ENCODE data around the gene SH3D19. TPM values are rescaled to one million over a fixed set of nuclear protein-coding genes. Genes with fewer than 3 reads are reported as not detected.

SH3D19 gene
- total RNA-seq, 1 donor from 2014 or later, result 4.9 TPM

DNA sequence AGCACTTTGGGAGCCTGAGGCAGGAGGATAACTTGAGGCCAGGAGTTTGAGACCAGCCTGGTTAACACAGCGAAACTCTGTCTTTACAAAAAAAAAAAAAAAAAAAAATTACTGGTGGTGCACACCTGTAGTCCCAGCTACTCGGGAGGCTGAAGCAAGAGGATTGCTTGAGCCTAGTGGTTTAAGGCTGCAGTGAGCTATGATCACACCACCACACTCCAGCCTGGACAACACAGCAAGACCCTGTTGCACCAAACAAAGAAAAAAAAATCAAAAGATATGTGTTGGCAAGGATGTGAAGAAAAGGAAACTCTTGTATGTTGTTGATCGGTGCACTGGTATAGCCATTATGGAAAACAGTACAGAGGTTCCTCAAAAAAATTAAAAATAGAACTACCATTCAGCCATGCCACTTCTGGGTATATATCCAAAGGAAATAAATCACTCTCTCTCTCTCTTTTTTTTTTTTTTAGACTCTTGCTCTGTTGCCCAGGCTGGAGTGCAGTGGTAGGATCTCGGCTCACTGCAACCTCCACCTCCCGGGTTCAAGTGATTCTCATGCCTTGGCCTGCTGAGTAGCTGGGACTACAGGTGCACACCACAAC lies 15.2 kb downstream of the SH3D19 start:
- no peak overlapping the region for H3K27ac Mint-ChIP-seq (ENCODE audit: unreplicated experiment)
- H3K27me3 Mint-ChIP-seq (ENCODE audit: unreplicated experiment), result peaks cover 2% of the 10 kb centered on the region
- TF ChIP-seq, protein P1, sequence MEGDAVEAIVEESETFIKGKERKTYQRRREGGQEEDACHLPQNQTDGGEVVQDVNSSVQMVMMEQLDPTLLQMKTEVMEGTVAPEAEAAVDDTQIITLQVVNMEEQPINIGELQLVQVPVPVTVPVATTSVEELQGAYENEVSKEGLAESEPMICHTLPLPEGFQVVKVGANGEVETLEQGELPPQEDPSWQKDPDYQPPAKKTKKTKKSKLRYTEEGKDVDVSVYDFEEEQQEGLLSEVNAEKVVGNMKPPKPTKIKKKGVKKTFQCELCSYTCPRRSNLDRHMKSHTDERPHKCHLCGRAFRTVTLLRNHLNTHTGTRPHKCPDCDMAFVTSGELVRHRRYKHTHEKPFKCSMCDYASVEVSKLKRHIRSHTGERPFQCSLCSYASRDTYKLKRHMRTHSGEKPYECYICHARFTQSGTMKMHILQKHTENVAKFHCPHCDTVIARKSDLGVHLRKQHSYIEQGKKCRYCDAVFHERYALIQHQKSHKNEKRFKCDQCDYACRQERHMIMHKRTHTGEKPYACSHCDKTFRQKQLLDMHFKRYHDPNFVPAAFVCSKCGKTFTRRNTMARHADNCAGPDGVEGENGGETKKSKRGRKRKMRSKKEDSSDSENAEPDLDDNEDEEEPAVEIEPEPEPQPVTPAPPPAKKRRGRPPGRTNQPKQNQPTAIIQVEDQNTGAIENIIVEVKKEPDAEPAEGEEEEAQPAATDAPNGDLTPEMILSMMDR (IDR thresholded peaks at IDR 0.05; ENCODE audit: partially characterized antibody, unreplicated experiment), result no peak
- no peaks in the 10 kb centered on the region for H3K36me3 Mint-ChIP-seq (ENCODE audit: unreplicated experiment)
- DNase-seq, result no peak
- no peaks in the 10 kb centered on the region for H3K4me1 Mint-ChIP-seq (ENCODE audit: low read depth, unreplicated experiment)
- no peaks in the 10 kb centered on the region for H3K9me3 Mint-ChIP-seq (ENCODE audit: unreplicated experiment)
- no peak overlapping the region for H3K4me3 Mint-ChIP-seq (ENCODE audit: unreplicated experiment)

DNA sequence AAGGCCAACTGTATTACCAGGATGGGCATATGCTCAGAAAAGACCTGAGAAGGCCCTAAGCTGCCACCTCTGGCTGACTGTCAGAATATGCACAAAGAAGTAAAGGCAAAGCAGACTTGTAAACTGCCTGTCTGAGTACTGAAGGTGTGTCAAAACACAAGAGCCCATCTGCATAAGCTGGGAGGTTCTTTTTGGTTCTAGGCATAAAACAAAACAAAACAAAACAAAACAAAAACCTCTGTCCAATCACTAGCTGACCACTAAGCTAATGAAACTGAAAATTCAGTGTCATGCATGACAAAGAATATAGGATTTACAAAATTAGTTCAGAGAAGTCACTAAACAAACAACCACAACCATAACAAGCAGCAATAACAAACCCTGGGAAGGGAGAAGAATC lies 20.6 kb downstream of the SH3D19 start:
- no peaks in the 10 kb centered on the region for H3K4me1 Mint-ChIP-seq (ENCODE audit: low read depth, unreplicated experiment)
- no peaks in the 10 kb centered on the region for H3K9me3 Mint-ChIP-seq (ENCODE audit: unreplicated experiment)
- no peak overlapping the region for H3K4me3 Mint-ChIP-seq (ENCODE audit: unreplicated experiment)
- TF ChIP-seq, protein P1 (IDR thresholded peaks at IDR 0.05; ENCODE audit: partially characterized antibody, unreplicated experiment), result no peak
- peaks cover 2% of the 10 kb centered on the region for H3K27me3 Mint-ChIP-seq (ENCODE audit: unreplicated experiment)
- DNase-seq, result no peak
- H3K27ac Mint-ChIP-seq (ENCODE audit: unreplicated experiment), result no peak overlapping the region
- H3K36me3 Mint-ChIP-seq (ENCODE audit: unreplicated experiment), result no peaks in the 10 kb centered on the region

DNA sequence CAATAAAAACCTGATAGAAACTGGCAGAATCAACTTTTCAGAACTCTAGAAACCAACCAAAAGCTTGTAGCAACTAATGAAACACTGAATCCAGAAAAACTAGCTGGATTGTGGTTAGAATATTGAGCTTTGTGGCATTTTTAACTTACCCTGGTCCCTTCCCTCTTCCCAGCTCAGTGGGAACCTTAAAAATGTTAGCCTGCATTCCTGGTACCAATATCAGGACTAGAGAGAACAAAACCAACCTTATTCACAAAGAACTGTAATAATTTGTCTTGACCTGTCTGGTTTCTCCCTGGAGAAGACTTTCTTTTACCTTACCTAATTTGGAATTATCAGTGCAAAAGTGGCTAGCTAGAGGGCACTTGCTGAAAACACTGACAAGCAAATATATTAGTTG lies 21.2 kb downstream of the SH3D19 start:
- H3K4me3 Mint-ChIP-seq (ENCODE audit: unreplicated experiment), result no peak overlapping the region
- no peaks in the 10 kb centered on the region for H3K4me1 Mint-ChIP-seq (ENCODE audit: low read depth, unreplicated experiment)
- H3K27me3 Mint-ChIP-seq (ENCODE audit: unreplicated experiment), result peaks cover 2% of the 10 kb centered on the region
- no peaks in the 10 kb centered on the region for H3K36me3 Mint-ChIP-seq (ENCODE audit: unreplicated experiment)
- H3K27ac Mint-ChIP-seq (ENCODE audit: unreplicated experiment), result no peak overlapping the region
- no peak for DNase-seq
- no peaks in the 10 kb centered on the region for H3K9me3 Mint-ChIP-seq (ENCODE audit: unreplicated experiment)
- TF ChIP-seq, protein P1 (IDR thresholded peaks at IDR 0.05; ENCODE audit: partially characterized antibody, unreplicated experiment), result no peak

DNA sequence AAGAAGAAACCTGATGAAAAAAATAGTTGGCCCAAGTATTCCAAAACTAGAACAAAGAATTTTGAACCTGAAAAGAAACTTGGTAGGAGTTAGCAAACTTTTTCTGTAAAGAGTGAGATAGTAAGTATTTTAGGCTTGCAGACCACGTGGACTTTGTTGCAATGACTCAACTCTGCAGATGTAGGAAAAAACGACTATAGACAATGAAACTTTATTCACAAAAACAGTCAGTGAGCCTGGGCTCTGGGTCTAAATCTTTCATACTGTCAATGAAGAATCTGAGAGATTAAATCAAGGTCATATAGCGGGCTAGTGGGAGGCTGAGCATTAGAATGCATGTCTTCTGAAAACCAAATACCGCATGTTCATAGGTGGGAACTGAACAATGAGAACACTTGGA lies 23.0 kb downstream of the SH3D19 start:
- DNase-seq, result no peak
- Mint-ChIP-seq H3K4me3 (ENCODE audit: unreplicated experiment) (no peak overlapping the region), H3K27ac (ENCODE audit: unreplicated experiment) (no peak overlapping the region), H3K9me3 (ENCODE audit: unreplicated experiment) (peaks cover 2% of the 10 kb centered on the region), H3K36me3 (ENCODE audit: unreplicated experiment) (no peaks in the 10 kb centered on the region), H3K4me1 (ENCODE audit: low read depth, unreplicated experiment) (no peaks in the 10 kb centered on the region), H3K27me3 (ENCODE audit: unreplicated experiment) (peaks cover 2% of the 10 kb centered on the region)
- TF ChIP-seq, protein P1 (IDR thresholded peaks at IDR 0.05; ENCODE audit: partially characterized antibody, unreplicated experiment), result no peak

DNA sequence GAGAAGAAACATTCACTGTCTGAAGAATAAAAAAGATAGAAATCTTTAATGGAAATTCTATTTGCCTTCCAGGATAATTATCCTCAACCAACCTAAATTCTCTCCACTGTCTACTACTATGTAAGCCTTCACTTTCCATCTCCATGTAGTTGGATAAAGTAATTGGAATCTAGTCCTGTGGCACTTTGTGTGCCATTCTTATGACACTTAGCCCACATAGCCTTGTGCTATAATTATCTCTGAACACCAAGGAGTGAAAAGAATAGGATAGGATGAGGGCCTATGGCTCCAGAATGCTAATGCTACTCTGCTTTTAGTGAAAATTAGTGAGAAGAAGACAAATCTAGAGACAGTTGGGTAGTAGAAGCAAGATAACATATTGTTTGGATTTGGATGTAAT lies 28.2 kb downstream of the SH3D19 start:
- H3K4me3 Mint-ChIP-seq (ENCODE audit: unreplicated experiment), result no peak overlapping the region
- H3K36me3 Mint-ChIP-seq (ENCODE audit: unreplicated experiment), result no peaks in the 10 kb centered on the region
- H3K9me3 Mint-ChIP-seq (ENCODE audit: unreplicated experiment), result peaks cover 4% of the 10 kb centered on the region
- H3K4me1 Mint-ChIP-seq (ENCODE audit: low read depth, unreplicated experiment), result peaks cover 4% of the 10 kb centered on the region
- TF ChIP-seq, protein P1 (IDR thresholded peaks at IDR 0.05; ENCODE audit: partially characterized antibody, unreplicated experiment), result no peak
- no peaks in the 10 kb centered on the region for H3K27me3 Mint-ChIP-seq (ENCODE audit: unreplicated experiment)
- no peak overlapping the region for H3K27ac Mint-ChIP-seq (ENCODE audit: unreplicated experiment)
- DNase-seq, result no peak

Measured in glutamatergic neuron (in vitro differentiated cells).